Skeletal muscle cell (primary cell): Measurements from ENCODE around the gene PNKP.
A peak's percentile ranks its signal among the peaks of the same experiment; 100 is the strongest.

Experiments
- DNase-seq: peaks from one replicate; pipeline ENCODE4 v3.0.0-alpha.2; 2010; ENCODE audit warnings: low read depth
- H3K4me3 ChIP-seq: 2 replicates; pipeline ENCODE4 v1.5.1; 2011; ENCODE audit warnings: low read depth, mild to moderate bottlenecking, control low read depth, low read length, moderate library complexity

PNKP gene

GRCh38 chr19:49877020-49877878 is 9.9 kb upstream of the PNKP start, which contains the start of the genes AKT1S1 and TBC1D17:
AKT1S1 (minus strand) TSS chr19:49877355; CDS start chr19:49873295, 4,060 bp downstream.
TBC1D17 (plus strand) TSS chr19:49877702; CDS start chr19:49877724, 22 bp downstream.
- peak; percentile 100 for DNase-seq
- H3K4me3 ChIP-seq, result peak within 1 kb of the TSS; percentile 66

GRCh38 chr19:49876422-49877019 is 9.1 kb upstream of the PNKP start:
- DNase-seq, result peak; percentile 97
- peak overlapping the region; percentile 66 for H3K4me3 ChIP-seq

GRCh38 chr19:49875857-49876421 is 8.6 kb upstream of the PNKP start:
- peak overlapping the region; percentile 66 for H3K4me3 ChIP-seq
- DNase-seq, result no peak

GRCh38 chr19:49875177-49875576 is 7.8 kb upstream of the PNKP start:
- no peak for DNase-seq
- peak overlapping the region; percentile 66 for H3K4me3 ChIP-seq

DNA sequence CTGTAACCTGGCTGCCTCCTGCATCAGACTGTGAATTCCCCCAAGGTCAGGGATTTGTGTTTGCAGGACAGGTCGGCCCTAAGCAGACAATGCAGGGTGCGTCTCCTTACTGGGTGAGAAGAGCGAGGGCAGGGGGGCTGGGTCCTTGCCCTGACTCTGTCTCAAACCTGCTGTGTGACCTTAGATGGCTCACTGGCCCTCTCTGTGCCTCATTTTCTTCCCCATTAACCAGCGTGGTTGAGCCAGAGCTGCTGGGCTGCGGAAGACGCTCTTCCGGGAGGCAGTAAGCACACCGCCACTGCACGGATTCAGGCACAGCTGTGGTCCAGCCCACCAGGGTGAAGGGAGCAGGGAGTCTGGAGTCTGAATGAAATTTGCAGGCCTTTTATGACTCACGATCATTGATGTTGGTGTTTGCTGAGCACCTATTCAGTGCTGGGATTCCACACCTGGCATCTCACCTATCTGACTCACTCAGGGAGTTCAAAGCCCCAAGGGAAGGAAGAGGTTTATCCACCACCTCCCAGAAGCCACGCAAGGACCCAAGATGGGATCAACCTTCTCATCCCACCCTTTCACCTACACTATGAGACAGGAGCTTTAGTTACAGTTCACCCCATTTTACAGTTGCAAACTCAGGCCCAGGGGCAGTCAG is 7.3 kb upstream of the PNKP start:
- DNase-seq, result no peak
- peak overlapping the region; percentile 66 for H3K4me3 ChIP-seq

- no peak for DNase-seq
- H3K4me3 ChIP-seq, result no peak overlapping the region
These were observed 6.5 kb upstream of the PNKP start for GRCh38 chr19:49873834-49874233.

GRCh38 chr19:49873129-49873521 is 5.7 kb upstream of the PNKP start:
- H3K4me3 ChIP-seq, result no peak overlapping the region
- DNase-seq, result no peak

DNA sequence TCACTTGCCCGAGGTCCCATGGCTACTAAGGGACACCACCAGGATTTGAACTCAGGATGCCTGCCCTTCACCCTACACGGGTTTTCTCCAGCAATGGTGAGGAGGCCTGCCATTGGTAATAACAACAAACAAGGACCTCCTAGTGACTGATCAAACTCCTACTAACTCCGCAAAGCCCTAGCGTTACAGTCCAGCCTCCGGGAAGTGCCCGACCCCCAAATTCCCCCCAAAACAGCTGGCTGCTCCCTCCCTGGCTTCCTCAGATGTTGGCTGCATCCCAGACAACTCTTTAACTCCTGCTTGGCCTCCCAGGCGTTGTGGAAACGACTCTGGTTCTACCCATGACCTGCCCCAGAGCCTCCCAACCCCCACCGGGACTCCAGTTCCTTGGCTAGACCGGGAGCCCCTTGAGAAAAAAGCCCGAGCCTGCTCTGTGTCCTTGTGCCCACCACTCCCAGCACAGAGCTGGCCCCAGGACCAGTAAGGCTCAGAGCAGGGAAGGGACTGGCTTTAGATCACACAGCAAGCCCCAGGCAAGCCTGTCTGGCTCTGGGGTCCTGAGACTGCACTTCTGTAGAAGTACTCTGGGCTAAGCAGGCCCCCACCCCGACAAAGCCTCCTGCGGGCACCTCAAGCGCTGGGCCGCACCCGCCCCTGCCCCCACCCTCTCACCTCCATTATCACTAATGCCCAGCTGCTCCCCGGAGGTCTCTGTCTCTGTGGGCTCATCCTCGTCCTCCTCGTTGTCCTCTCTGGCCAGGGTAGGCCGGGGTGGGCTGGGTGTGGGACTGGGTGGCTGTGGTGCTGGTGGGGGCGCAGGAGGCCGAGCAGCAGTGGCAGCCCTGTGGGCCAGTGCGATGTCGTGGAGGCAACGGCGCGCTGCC is 5.1 kb upstream of the PNKP start:
- H3K4me3 ChIP-seq, result no peak overlapping the region
- no peak for DNase-seq

DNA sequence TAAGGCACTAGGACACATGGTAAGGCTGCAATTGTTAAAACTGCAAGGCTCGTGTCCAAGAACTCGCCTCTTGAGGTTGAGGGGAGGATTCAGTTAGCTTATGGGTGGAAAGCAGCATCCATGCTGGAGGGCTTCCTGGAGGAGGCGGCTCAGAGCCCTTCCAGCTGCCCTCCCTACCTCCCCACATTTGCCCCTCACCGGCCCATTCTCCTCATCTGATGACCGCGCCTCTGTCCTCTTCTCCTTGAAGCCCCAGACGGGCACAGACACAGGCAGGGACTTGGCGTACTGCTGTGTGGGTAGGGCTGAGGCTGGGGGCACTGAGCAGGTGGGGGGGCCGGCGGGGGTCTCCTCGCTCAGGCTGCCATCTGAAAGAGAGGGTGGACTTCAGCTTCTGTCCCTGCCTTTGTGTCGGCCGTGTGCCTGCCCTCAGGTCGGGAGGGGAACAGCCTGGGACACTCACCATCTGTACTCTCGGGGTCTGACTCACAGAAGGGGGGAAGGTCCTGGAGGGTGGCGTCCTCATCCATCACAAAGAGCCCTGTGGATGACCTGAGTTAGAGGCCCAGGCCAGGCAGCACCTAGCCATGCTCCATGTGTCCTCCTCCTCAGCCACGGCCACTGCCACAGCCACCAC is 4.1 kb upstream of the PNKP start:
- H3K4me3 ChIP-seq, result no peak overlapping the region
- DNase-seq, result no peak

- H3K4me3 ChIP-seq, result peak overlapping the region; percentile 54
- DNase-seq, result no peak
These were observed 3.0 kb upstream of the PNKP start for GRCh38 chr19:49870309-49870901.

DNA sequence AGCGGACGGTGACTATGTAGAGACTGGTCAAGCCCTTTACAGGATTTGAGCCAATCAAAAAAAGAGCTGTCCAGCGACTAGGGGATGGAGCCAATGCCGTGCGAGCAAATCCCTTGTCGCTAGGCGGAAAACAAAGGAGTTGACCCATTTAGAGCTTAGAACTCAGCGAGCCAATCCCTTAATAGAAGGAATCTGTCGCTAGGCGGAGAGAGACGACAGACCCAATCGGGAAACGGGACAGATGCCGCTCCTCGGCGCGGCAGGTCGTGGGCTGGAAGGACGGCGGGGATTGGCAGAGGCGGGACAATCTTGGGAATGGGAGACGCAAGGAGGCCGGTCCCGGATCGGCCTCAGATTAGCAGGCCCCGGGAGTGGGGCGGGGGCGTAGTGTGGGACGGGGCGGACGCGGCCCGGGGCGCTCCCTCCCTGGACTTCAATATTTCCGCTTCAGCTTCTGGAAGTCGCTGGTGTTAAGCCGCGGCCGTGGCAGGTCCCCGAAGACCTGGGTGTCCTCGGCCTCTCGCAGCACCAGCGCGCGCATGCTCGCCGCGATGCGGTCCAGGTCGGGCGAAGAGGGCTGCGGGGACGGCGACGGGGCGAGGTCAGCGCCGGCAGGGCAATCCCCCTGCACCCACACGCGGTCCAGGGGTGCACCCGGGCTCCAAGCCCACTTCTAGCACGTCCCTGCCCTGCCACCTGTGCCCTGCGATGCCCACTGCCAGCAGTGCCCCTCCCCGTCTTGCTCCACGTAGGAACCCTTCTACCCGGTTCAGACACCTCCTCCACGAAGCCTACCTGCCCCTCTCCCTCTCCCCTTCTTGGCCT is 2.3 kb upstream of the PNKP start:
- peak; percentile 99 for DNase-seq
- H3K4me3 ChIP-seq, result peak overlapping the region; percentile 54

GRCh38 chr19:49869009-49869483 is 1.7 kb upstream of the PNKP start:
- DNase-seq, result no peak

GRCh38 chr19:49864890-49865289 is 2.5 kb downstream of the PNKP start:
- DNase-seq, result no peak
- no peak overlapping the region for H3K4me3 ChIP-seq

More at GRCh38 chr19:49869009-49869483, 1.7 kb upstream of the PNKP start:
- H3K4me3 ChIP-seq, result peak overlapping the region; percentile 46

DNA sequence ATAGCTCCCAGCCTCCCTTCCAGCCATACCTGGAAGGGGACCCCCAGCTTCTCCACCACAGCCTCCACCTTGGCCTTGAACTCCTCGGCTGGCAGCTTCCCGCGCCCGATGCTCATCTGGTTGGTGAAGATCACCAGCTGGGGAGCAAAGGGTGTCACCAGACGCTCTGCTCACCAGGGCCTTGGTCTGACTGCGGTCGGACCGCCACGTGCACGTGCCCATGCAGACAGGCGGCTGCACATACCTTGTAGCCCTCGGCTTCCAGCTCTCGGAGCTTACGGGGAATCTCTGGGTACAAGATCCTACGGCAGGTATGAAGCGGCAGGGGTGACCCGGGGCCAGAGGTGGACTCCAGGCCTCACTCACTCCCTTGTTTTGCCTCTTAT is 3.4 kb downstream of the PNKP start:
- no peak for DNase-seq

GRCh38 chr19:49863254-49863934 is 4.0 kb downstream of the PNKP start:
- H3K4me3 ChIP-seq, result no peak overlapping the region
- no peak for DNase-seq

More for the DNA sequence above, 3.4 kb downstream of the PNKP start:
- H3K4me3 ChIP-seq, result no peak overlapping the region

GRCh38 chr19:49862391-49863253 is 4.8 kb downstream of the PNKP start:
- no peak for DNase-seq

More at GRCh38 chr19:49862391-49863253, 4.8 kb downstream of the PNKP start:
- H3K4me3 ChIP-seq, result no peak overlapping the region
